Endothelial cell (in vitro differentiated cells): ENCODE results near the gene CCDC85C. TPM values are rescaled to one million over a fixed set of nuclear protein-coding genes. Genes with fewer than 3 reads are reported as not detected.

Source experiments
- DNase-seq: peaks from one replicate; pipeline ENCODE4 v3.0.0; 2021; ENCODE audit warnings: low spot score
- H3K27ac Mint-ChIP-seq: one replicate; pipeline ENCODE4 v1.8.0; 2021; ENCODE audit warnings: mixed read lengths, inconsistent platforms; ENCODE audit not compliant: unreplicated experiment
- H3K27me3 Mint-ChIP-seq: one replicate; pipeline ENCODE4 v1.8.0; 2021; ENCODE audit warnings: mild to moderate bottlenecking, moderate library complexity, mixed read lengths, inconsistent platforms; ENCODE audit not compliant: unreplicated experiment
- H3K36me3 Mint-ChIP-seq: one replicate; pipeline ENCODE4 v1.8.0; 2021; ENCODE audit warnings: mild to moderate bottlenecking, low read depth, mixed read lengths, inconsistent platforms; ENCODE audit not compliant: unreplicated experiment
- H3K4me1 Mint-ChIP-seq: one replicate; pipeline ENCODE4 v1.8.0; 2021; ENCODE audit warnings: mild to moderate bottlenecking, mixed read lengths, inconsistent platforms; ENCODE audit not compliant: unreplicated experiment
- H3K4me3 Mint-ChIP-seq: one replicate; pipeline ENCODE4 v1.8.0; 2021; ENCODE audit warnings: mild to moderate bottlenecking, mixed read lengths, inconsistent platforms; ENCODE audit not compliant: unreplicated experiment
- H3K9me3 Mint-ChIP-seq: one replicate; pipeline ENCODE4 v1.8.0; 2021; ENCODE audit warnings: mixed read lengths, inconsistent platforms; ENCODE audit not compliant: unreplicated experiment
- CTCF ChIP-seq: fragments of 200-600 bp; sonication (generic); IDR thresholded peaks from one replicate; pipeline ENCODE4 v1.5.0; 2021; ENCODE audit warnings: antibody characterized with exemption; ENCODE audit not compliant: unreplicated experiment
- total RNA-seq: library from RNA; stranded (reverse); fragmentation: NEBNext Ultra II Directional; extraction: Animal tissue kit (Norgen Biotek cat#: 25700); gene quantifications from one replicate; pipeline ENCODE4 v1.2.1, GENCODE V29; 2021; ENCODE audit not compliant: unreplicated experiment

The CCDC85C gene
- total RNA-seq, 1 donor from 2014 or later, result 42.1 TPM

- peaks cover 7% of the 10 kb centered on the region for H3K27me3 Mint-ChIP-seq
- H3K4me1 Mint-ChIP-seq, result peaks cover 6% of the 10 kb centered on the region
- H3K4me3 Mint-ChIP-seq, result no peak overlapping the region
- no peaks in the 10 kb centered on the region for H3K9me3 Mint-ChIP-seq
- TF ChIP-seq CTCF, result no peak
- DNase-seq, result no peak
- no peak overlapping the region for H3K27ac Mint-ChIP-seq
- no peaks in the 10 kb centered on the region for H3K36me3 Mint-ChIP-seq
Observed at GRCh38 chr14:99636487-99636886, 32.5 kb upstream of the CCDC85C start.

- H3K27me3 Mint-ChIP-seq, result peaks cover 9% of the 10 kb centered on the region
- no peak overlapping the region for H3K4me3 Mint-ChIP-seq
- H3K36me3 Mint-ChIP-seq, result no peaks in the 10 kb centered on the region
- no peak overlapping the region for H3K27ac Mint-ChIP-seq
- H3K9me3 Mint-ChIP-seq, result no peaks in the 10 kb centered on the region
- no peak for DNase-seq
- no peak for TF ChIP-seq CTCF
- H3K4me1 Mint-ChIP-seq, result peaks cover 6% of the 10 kb centered on the region
Observed at GRCh38 chr14:99635116-99635515, 31.1 kb upstream of the CCDC85C start.

- no peaks in the 10 kb centered on the region for H3K36me3 Mint-ChIP-seq
- H3K4me3 Mint-ChIP-seq, result no peak overlapping the region
- no peak for TF ChIP-seq CTCF
- peaks cover 9% of the 10 kb centered on the region for H3K27me3 Mint-ChIP-seq
- H3K9me3 Mint-ChIP-seq, result no peaks in the 10 kb centered on the region
- H3K27ac Mint-ChIP-seq, result no peak overlapping the region
- no peak for DNase-seq
- H3K4me1 Mint-ChIP-seq, result peaks cover 6% of the 10 kb centered on the region
Observed at GRCh38 chr14:99634443-99634842, 30.4 kb upstream of the CCDC85C start.

GRCh38 chr14:99633918-99634317 is 29.9 kb upstream of the CCDC85C start:
- H3K27ac Mint-ChIP-seq, result no peak overlapping the region
- TF ChIP-seq CTCF, result no peak
- peaks cover 6% of the 10 kb centered on the region for H3K4me1 Mint-ChIP-seq
- no peaks in the 10 kb centered on the region for H3K9me3 Mint-ChIP-seq
- no peak overlapping the region for H3K4me3 Mint-ChIP-seq
- no peak for DNase-seq
- H3K36me3 Mint-ChIP-seq, result no peaks in the 10 kb centered on the region
- peaks cover 9% of the 10 kb centered on the region for H3K27me3 Mint-ChIP-seq

GRCh38 chr14:99633141-99633540 is 29.1 kb upstream of the CCDC85C start:
- TF ChIP-seq CTCF, result no peak
- DNase-seq, result no peak
- Mint-ChIP-seq H3K27me3 (peaks cover 9% of the 10 kb centered on the region), H3K9me3 (no peaks in the 10 kb centered on the region), H3K27ac (no peak overlapping the region), H3K4me3 (no peak overlapping the region), H3K36me3 (no peaks in the 10 kb centered on the region), H3K4me1 (peaks cover 6% of the 10 kb centered on the region)
